ENCODE results near the gene FUT8.

Gene FUT8

GRCh38 chr14:65496178-65496993 is 83.9 kb downstream of the FUT8 start:
- no peak for DNase-seq

- no peak for DNase-seq
These were observed 86.6 kb downstream of the FUT8 start for GRCh38 chr14:65499138-65499537.

- no peak for DNase-seq
These were observed 87.5 kb downstream of the FUT8 start for GRCh38 chr14:65500075-65500474.

- DNase-seq: no peak
These were observed 88.8 kb downstream of the FUT8 start for GRCh38 chr14:65501328-65501727.

- DNase-seq: no peak
These were observed 90.2 kb downstream of the FUT8 start for GRCh38 chr14:65502676-65503124.

GRCh38 chr14:65503771-65504170 is 91.2 kb downstream of the FUT8 start:
- DNase-seq: no peak

GRCh38 chr14:65506801-65507200 is 94.3 kb downstream of the FUT8 start:
- no peak for DNase-seq

GRCh38 chr14:65509842-65510241 is 97.3 kb downstream of the FUT8 start:
- no peak for DNase-seq

GRCh38 chr14:65513671-65514070 is 101.1 kb downstream of the FUT8 start:
- DNase-seq: no peak

GRCh38 chr14:65517635-65518542 is 105.4 kb downstream of the FUT8 start:
- no peak for DNase-seq

- DNase-seq: no peak
These were observed 115.5 kb downstream of the FUT8 start for GRCh38 chr14:65528069-65528468.

- no peak for DNase-seq
These were observed 118.6 kb downstream of the FUT8 start for GRCh38 chr14:65531148-65531547.

GRCh38 chr14:65533736-65534404 is 121.3 kb downstream of the FUT8 start:
- DNase-seq: no peak

- no peak for DNase-seq
These were observed 124.4 kb downstream of the FUT8 start for GRCh38 chr14:65536781-65537423.

- DNase-seq: no peak
These were observed 136.3 kb downstream of the FUT8 start for GRCh38 chr14:65548878-65549277.

- DNase-seq: no peak
These were observed 136.9 kb downstream of the FUT8 start for GRCh38 chr14:65549429-65549828.

GRCh38 chr14:65550779-65551643 is 138.5 kb downstream of the FUT8 start:
- DNase-seq: no peak

GRCh38 chr14:65552724-65553123 is 140.2 kb downstream of the FUT8 start:
- DNase-seq: no peak

- DNase-seq: no peak
These were observed 142.3 kb downstream of the FUT8 start for GRCh38 chr14:65554837-65555236.

- DNase-seq: no peak
These were observed 142.8 kb downstream of the FUT8 start for GRCh38 chr14:65555358-65555757.

GRCh38 chr14:65558363-65558762 is 145.8 kb downstream of the FUT8 start:
- DNase-seq: no peak
